Endometrium (tissue), 2 donors: ENCODE data around the gene GRIPAP1.
"Not testable (repeated sequence)": the region's sequence is repeated elsewhere in the genome, so short reads cannot be mapped to it uniquely, and the experiment has no call there.

Experiments
- FAIRE-seq: peaks from 2 replicates; lab custom pipeline; 2012; peaks lifted over from hg19 to GRCh38; lab: Jason Lieb, UNC
- donor health status: control.
- donor health status: control.

GRIPAP1 gene

GRCh38 chrX:48992341-48992740, 9.7 kb downstream of the GRIPAP1 start:
- FAIRE-seq, result no peak

GRCh38 chrX:48989483-48989882, 12.6 kb downstream of the GRIPAP1 start:
- FAIRE-seq, result no peak

GRCh38 chrX:48983896-48984295, 18.2 kb downstream of the GRIPAP1 start:
- no peak for FAIRE-seq

- no peak for FAIRE-seq
Observed at GRCh38 chrX:48983081-48983480, 19.0 kb downstream of the GRIPAP1 start.

- FAIRE-seq, result no peak
Observed at GRCh38 chrX:48981178-48981577, 20.9 kb downstream of the GRIPAP1 start.

GRCh38 chrX:48980341-48980740, 21.7 kb downstream of the GRIPAP1 start:
- not testable (repeated sequence) for FAIRE-seq

- FAIRE-seq, result no peak
Observed at GRCh38 chrX:48978226-48978625, 23.8 kb downstream of the GRIPAP1 start.

- no peak for FAIRE-seq
Observed at GRCh38 chrX:48976086-48976485, 26.0 kb downstream of the GRIPAP1 start.

- FAIRE-seq, result no peak
Observed at GRCh38 chrX:48975541-48975940, 26.5 kb downstream of the GRIPAP1 start.

- no peak for FAIRE-seq
Observed at GRCh38 chrX:48975041-48975440, 27.0 kb downstream of the GRIPAP1 start.

GRCh38 chrX:48974574-48974973, 27.5 kb downstream of the GRIPAP1 start:
- FAIRE-seq, result no peak

GRCh38 chrX:48974033-48974432, 28.0 kb downstream of the GRIPAP1 start:
- no peak for FAIRE-seq

- no peak for FAIRE-seq
Observed at GRCh38 chrX:48972220-48973164, 29.6 kb downstream of the GRIPAP1 start.

- no peak for FAIRE-seq
Observed at GRCh38 chrX:48971249-48972219, 30.5 kb downstream of the GRIPAP1 start, which contains the start of gene KCND1. TSS of gene KCND1 (minus strand) at chrX:48971844. CDS start at chrX:48970271, 1,573 bp downstream.

GRCh38 chrX:48969471-48969870, 32.6 kb downstream of the GRIPAP1 start:
- FAIRE-seq, result no peak

- no peak for FAIRE-seq
Observed at GRCh38 chrX:48968377-48968776, 33.7 kb downstream of the GRIPAP1 start.

- FAIRE-seq, result no peak
Observed at GRCh38 chrX:48966796-48967579, 35.1 kb downstream of the GRIPAP1 start.

GRCh38 chrX:48965959-48966358, 36.1 kb downstream of the GRIPAP1 start:
- no peak for FAIRE-seq

GRCh38 chrX:48961585-48962091, 40.4 kb downstream of the GRIPAP1 start:
- no peak for FAIRE-seq

GRCh38 chrX:48960291-48960690, 41.8 kb downstream of the GRIPAP1 start:
- no peak for FAIRE-seq

GRCh38 chrX:48958635-48959094, 43.4 kb downstream of the GRIPAP1 start:
- no peak for FAIRE-seq
